ENCODE data around the gene NCAPD3.

DNA sequence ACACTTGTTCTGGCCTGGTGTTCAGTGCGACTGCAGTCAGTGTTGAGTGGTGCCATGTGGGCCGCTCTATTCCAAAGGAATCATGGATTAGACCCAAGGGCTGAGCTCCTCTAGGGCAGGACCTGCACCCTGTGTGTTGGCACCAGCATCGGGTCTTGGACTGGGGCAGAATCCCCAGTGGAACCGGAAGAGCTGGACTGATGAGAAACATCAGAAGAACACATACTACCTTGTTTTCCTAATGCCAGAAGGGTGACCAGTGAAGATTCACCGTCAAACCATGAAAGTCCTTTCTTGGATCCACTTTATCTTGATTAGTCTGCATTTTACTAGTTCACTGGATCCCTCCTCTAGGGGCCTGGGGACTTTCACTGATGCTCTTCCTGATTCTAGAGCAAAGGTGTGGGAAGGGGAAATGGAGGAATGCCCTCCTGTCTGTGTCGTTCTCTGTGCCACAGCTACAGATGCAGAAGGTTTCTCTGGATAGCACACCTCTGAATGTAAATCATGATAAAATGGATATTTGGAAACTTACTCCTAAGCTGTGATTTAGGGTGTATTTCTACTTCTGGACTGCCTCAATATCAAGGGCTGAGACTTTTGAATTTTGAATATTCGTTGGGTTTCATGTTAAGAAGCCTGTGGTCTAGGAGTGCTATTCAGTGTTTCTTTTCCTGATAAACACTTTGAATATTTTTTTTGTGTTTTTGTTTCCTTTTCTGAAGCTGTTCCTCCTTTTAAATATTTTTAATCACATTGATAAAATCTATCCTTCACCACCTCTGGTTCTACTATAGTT lies 41.4 kb upstream of the NCAPD3 start:
- TF ChIP-seq, protein P1, sequence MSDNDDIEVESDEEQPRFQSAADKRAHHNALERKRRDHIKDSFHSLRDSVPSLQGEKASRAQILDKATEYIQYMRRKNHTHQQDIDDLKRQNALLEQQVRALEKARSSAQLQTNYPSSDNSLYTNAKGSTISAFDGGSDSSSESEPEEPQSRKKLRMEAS (IDR thresholded peaks at IDR 0.05; ENCODE audit: insufficient read depth, insufficient read length), result no peak
- TF ChIP-seq POLR2A (IDR thresholded peaks at IDR 0.05; ENCODE audit: low read depth, low read length), result no peak
- TF ChIP-seq, protein P2, sequence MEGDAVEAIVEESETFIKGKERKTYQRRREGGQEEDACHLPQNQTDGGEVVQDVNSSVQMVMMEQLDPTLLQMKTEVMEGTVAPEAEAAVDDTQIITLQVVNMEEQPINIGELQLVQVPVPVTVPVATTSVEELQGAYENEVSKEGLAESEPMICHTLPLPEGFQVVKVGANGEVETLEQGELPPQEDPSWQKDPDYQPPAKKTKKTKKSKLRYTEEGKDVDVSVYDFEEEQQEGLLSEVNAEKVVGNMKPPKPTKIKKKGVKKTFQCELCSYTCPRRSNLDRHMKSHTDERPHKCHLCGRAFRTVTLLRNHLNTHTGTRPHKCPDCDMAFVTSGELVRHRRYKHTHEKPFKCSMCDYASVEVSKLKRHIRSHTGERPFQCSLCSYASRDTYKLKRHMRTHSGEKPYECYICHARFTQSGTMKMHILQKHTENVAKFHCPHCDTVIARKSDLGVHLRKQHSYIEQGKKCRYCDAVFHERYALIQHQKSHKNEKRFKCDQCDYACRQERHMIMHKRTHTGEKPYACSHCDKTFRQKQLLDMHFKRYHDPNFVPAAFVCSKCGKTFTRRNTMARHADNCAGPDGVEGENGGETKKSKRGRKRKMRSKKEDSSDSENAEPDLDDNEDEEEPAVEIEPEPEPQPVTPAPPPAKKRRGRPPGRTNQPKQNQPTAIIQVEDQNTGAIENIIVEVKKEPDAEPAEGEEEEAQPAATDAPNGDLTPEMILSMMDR (IDR thresholded peaks at IDR 0.05; ENCODE audit: extremely low read depth in 1 of 2, insufficient read depth in 1 of 2, low read depth in 1 of 2, low read length in 2 of 2), result no peak
